Breast epithelium (tissue), 4 donors: ENCODE results near the gene ATP4B. TPM values are rescaled to one million over a fixed set of nuclear protein-coding genes. Genes with fewer than 3 reads are reported as not detected.
A peak's percentile ranks its signal among the peaks of the same experiment; 100 is the strongest.

Experiments used
- DNase-seq, 2 donors: peaks; one replicate each; pipeline ENCODE4 v3.0.0-alpha.2; 2019; ENCODE audit warnings: low spot score in 2 of 2
- H3K27ac ChIP-seq, 2 donors: fragments of 200-600 bp; sonication (generic) in 1 of 2; one replicate each; pipeline ENCODE4 v1.5.1; 2016 to 2019; ENCODE audit warnings: mild to moderate bottlenecking in 1 of 2
- H3K27me3 ChIP-seq, 2 donors: fragments of 200-600 bp; sonication (generic) in 1 of 2; one replicate each; pipeline versions ENCODE4 v1.5.1 to v1.6.0; 2017 to 2019; ENCODE audit warnings: control low read depth in 1 of 2, mild to moderate bottlenecking in 1 of 2
- H3K36me3 ChIP-seq: fragments of 200-600 bp; one replicate; pipeline ENCODE4 v1.5.1; 2019
- H3K4me1 ChIP-seq, 2 donors: fragments of 200-600 bp; sonication (generic); one replicate each; pipeline ENCODE4 v1.5.1; 2016 to 2019; ENCODE audit warnings: control low read depth in 1 of 2
- H3K4me3 ChIP-seq, 3 donors: fragments of 200-600 bp; sonication (generic); 1 replicate in 2 of 3; 2 replicates in 1 of 3; pipeline ENCODE4 v1.5.1; 2016 to 2019; ENCODE audit warnings: mild to moderate bottlenecking in 3 of 3, moderate library complexity in 2 of 3
- H3K9me3 ChIP-seq, 2 donors: fragments of 200-600 bp; sonication (generic) in 1 of 2; one replicate each; pipeline ENCODE4 v1.5.1; 2016 to 2019; ENCODE audit warnings: control low read depth in 1 of 2
- POLR2A ChIP-seq: fragments of 450-650 bp; IDR thresholded peaks from one replicate; pipeline ENCODE4 v1.6.1; 2016; ENCODE audit warnings: antibody characterized with exemption, mild to moderate bottlenecking, moderate library complexity
- POLR2AphosphoS5 ChIP-seq, 3 donors: sonication (generic); formaldehyde crosslinking; IDR thresholded peaks; one replicate each; pipeline ENCODE4 v1.6.1; 2017; ENCODE audit warnings: antibody characterized with exemption in 3 of 3
- intact Hi-C: fragments of 100-400 bp; cut with DNase I; formaldehyde crosslinking; loops from one replicate; pipeline ENCODE4 v1.15.1; 2023; ENCODE audit warnings: low total_unique reads
- total RNA-seq, 3 donors: library from RNA; depleted of rRNA; stranded (reverse); fragments of >200 nt; gene quantifications; one replicate each; pipeline ENCODE4 v1.1.0, GENCODE V29; 2016
- TF ChIP-seq, protein P1 (sequence below), 3 donors: fragments of 450-650 bp; IDR thresholded peaks; one replicate each; pipeline ENCODE4 v1.5.1; 2016 to 2017; ENCODE audit warnings: antibody characterized with exemption in 3 of 3, mild to moderate bottlenecking in 3 of 3, moderate library complexity in 3 of 3

Gene ATP4B
- not detected for total RNA-seq

- Histone ChIP-seq H3K36me3 (no peaks in the 10 kb centered on the region), H3K4me1 (no peaks in the 10 kb centered on the region), H3K27me3 (no peaks in the 10 kb centered on the region), H3K9me3 (peaks cover 4 to 8% of the 10 kb centered on the region in 2 donors), H3K27ac (no peak within 1 kb of the TSS), H3K4me3 (no peak within 1 kb of the TSS)
- TF ChIP-seq POLR2AphosphoS5 (IDR thresholded peaks at IDR 0.05) = no peak
- TF ChIP-seq, protein P1, sequence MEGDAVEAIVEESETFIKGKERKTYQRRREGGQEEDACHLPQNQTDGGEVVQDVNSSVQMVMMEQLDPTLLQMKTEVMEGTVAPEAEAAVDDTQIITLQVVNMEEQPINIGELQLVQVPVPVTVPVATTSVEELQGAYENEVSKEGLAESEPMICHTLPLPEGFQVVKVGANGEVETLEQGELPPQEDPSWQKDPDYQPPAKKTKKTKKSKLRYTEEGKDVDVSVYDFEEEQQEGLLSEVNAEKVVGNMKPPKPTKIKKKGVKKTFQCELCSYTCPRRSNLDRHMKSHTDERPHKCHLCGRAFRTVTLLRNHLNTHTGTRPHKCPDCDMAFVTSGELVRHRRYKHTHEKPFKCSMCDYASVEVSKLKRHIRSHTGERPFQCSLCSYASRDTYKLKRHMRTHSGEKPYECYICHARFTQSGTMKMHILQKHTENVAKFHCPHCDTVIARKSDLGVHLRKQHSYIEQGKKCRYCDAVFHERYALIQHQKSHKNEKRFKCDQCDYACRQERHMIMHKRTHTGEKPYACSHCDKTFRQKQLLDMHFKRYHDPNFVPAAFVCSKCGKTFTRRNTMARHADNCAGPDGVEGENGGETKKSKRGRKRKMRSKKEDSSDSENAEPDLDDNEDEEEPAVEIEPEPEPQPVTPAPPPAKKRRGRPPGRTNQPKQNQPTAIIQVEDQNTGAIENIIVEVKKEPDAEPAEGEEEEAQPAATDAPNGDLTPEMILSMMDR (IDR thresholded peaks at IDR 0.05) = no peak
- no peak for TF ChIP-seq POLR2A
- intact Hi-C loops = no loop called here
- peak in 1 of 2 donors; percentile 45 for DNase-seq
Measured at GRCh38 chr13:113657851-113658741, at the start of gene ATP4B. Gene ATP4B, minus strand, starts transcription at chr13:113658198. Its CDS starts 54 bp downstream, at chr13:113658144.

- H3K27ac ChIP-seq = no peak overlapping the region
- no peak overlapping the region for H3K4me3 ChIP-seq
- no peaks in the 10 kb centered on the region for H3K9me3 ChIP-seq
- H3K27me3 ChIP-seq = no peaks in the 10 kb centered on the region
- H3K36me3 ChIP-seq = no peaks in the 10 kb centered on the region
- TF ChIP-seq, protein P1 (IDR thresholded peaks at IDR 0.05) = no peak
- TF ChIP-seq POLR2AphosphoS5 (IDR thresholded peaks at IDR 0.05) = no peak
- no peak for TF ChIP-seq POLR2A
- H3K4me1 ChIP-seq = no peaks in the 10 kb centered on the region
- intact Hi-C loops = no loop called here
- no peak for DNase-seq
Measured at GRCh38 chr13:113672002-113672651, 14.1 kb upstream of the ATP4B start.

- intact Hi-C loops = no loop called here
- H3K27ac ChIP-seq = no peak overlapping the region
- TF ChIP-seq POLR2A = no peak
- TF ChIP-seq POLR2AphosphoS5 (IDR thresholded peaks at IDR 0.05) = no peak
- TF ChIP-seq, protein P1 (IDR thresholded peaks at IDR 0.05) = no peak
Measured at GRCh38 chr13:113671066-113672001, 13.3 kb upstream of the ATP4B start.

DNA sequence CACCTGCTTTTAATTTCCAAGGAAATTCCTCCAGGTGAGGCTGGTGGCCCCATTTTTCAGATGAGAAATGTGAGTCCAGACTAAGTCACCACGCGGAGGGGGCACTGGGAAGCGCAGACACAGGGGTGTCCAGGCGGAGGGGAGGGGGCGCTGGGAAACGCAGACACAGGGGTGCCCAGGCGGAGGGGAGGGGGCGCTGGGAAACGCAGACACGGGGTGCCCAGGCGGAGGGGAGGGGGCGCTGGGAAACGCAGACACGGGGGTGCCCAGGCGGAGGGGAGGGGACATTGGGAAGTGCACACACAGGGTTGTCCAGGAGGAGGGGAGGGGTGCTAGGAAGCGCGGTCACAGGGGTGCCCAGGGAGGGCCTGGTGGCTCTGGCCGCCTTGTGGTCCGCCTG, 12.5 kb upstream of the ATP4B start:
- H3K4me1 ChIP-seq = no peaks in the 10 kb centered on the region
- DNase-seq = peak in 1 of 2 donors; percentile 39
- intact Hi-C loops = no loop called here
- no peaks in the 10 kb centered on the region for H3K27me3 ChIP-seq
- no peaks in the 10 kb centered on the region for H3K9me3 ChIP-seq
- no peaks in the 10 kb centered on the region for H3K36me3 ChIP-seq
- H3K4me3 ChIP-seq = no peak overlapping the region
- TF ChIP-seq, protein P1 (IDR thresholded peaks at IDR 0.05) = no peak
- TF ChIP-seq POLR2AphosphoS5 (IDR thresholded peaks at IDR 0.05) (no peak), POLR2A (no peak)
- H3K27ac ChIP-seq = no peak overlapping the region

More at GRCh38 chr13:113671066-113672001, 13.3 kb upstream of the ATP4B start:
- H3K4me3 ChIP-seq = no peak overlapping the region
- H3K9me3 ChIP-seq = no peaks in the 10 kb centered on the region
- no peaks in the 10 kb centered on the region for H3K4me1 ChIP-seq
- DNase-seq = peak in 1 of 2 donors; percentile 44
- no peaks in the 10 kb centered on the region for H3K27me3 ChIP-seq
- H3K36me3 ChIP-seq = no peaks in the 10 kb centered on the region
